Measurements from ENCODE around the gene ELOVL6.
A peak's percentile ranks its signal among the peaks of the same experiment; 100 is the strongest.

The ELOVL6 gene

DNA sequence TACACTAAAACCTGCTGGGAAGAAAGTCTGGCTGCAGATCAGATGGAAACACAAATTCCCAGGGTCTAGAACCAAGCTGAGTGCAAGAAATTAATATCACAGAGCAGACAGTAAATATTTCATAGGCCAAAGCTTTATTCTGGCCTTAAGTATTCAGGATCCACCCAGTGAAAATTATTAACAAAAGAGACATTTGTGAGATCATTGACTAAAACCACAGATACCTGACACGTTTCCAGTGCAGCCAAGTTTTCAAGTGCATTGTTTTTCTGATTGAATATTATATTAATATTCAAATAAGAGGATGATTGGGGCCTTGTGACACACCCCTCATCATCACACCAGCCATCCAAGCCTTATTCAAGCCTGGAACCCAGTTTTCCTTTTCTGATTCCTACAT lies 10.3 kb downstream of the ELOVL6 start:
- TF ChIP-seq, protein P1, sequence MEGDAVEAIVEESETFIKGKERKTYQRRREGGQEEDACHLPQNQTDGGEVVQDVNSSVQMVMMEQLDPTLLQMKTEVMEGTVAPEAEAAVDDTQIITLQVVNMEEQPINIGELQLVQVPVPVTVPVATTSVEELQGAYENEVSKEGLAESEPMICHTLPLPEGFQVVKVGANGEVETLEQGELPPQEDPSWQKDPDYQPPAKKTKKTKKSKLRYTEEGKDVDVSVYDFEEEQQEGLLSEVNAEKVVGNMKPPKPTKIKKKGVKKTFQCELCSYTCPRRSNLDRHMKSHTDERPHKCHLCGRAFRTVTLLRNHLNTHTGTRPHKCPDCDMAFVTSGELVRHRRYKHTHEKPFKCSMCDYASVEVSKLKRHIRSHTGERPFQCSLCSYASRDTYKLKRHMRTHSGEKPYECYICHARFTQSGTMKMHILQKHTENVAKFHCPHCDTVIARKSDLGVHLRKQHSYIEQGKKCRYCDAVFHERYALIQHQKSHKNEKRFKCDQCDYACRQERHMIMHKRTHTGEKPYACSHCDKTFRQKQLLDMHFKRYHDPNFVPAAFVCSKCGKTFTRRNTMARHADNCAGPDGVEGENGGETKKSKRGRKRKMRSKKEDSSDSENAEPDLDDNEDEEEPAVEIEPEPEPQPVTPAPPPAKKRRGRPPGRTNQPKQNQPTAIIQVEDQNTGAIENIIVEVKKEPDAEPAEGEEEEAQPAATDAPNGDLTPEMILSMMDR (IDR thresholded peaks at IDR 0.05; ENCODE audit: low read depth, low read length): no peak
- in situ Hi-C loops (cut with HindIII; ENCODE audit: low sequenced_read_pairs): no loop called here
- no peak overlapping the region for H3K4me3 ChIP-seq (ENCODE audit: low read depth, low read length)
- no peak for DNase-seq (ENCODE audit: low read depth, low spot score)

DNA sequence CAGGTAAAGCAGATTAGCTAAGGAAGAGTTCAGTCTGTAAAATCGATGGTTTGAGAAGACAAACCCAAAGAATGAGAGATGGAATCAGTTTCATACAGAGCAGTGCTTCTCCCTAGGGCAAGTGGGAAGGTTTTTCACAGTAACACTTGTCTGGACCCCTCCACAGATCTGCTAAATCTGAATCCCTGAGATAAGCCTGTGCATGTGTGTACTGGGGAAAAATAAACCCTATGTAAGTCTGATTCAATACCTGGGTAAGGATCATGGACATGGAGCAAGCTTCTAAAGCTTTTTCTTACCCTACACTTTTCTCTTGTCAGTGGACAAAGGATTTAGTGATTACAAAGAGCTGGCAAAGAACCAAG lies 13.6 kb downstream of the ELOVL6 start:
- in situ Hi-C loops (cut with HindIII; ENCODE audit: low sequenced_read_pairs): no loop called here
- DNase-seq (ENCODE audit: low read depth, low spot score): no peak
- TF ChIP-seq, protein P1 (IDR thresholded peaks at IDR 0.05; ENCODE audit: low read depth, low read length): no peak
- H3K4me3 ChIP-seq (ENCODE audit: low read depth, low read length): no peak overlapping the region

GRCh38 chr4:110184140-110184790 lies 14.2 kb downstream of the ELOVL6 start:
- peak; percentile 67 for DNase-seq (ENCODE audit: low read depth, low spot score)
- TF ChIP-seq, protein P1 (IDR thresholded peaks at IDR 0.05; ENCODE audit: low read depth, low read length): no peak
- in situ Hi-C loops (cut with HindIII; ENCODE audit: low sequenced_read_pairs): no loop called here
- no peak overlapping the region for H3K4me3 ChIP-seq (ENCODE audit: low read depth, low read length)

DNA sequence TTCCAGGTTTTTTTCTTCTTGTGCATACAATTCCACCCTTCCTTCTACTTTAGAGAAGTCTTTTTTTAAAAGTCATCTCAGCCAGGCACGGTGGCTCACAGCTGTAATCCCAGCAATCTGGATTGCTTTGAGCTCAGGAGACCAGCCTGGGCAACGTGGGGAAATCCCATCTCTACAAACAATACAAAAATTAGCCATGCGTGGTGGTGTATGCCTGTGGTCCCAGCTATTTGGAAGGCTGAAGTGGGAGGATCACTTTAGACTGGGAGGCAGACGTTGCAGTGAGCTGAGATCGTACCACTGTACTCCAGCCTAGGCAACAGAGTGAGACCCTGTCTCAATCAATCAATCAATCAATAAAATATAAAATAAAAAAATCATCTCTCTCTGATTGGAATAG lies 14.8 kb downstream of the ELOVL6 start:
- no peak for DNase-seq (ENCODE audit: low read depth, low spot score)
- H3K4me3 ChIP-seq (ENCODE audit: low read depth, low read length): no peak overlapping the region
- TF ChIP-seq, protein P1 (IDR thresholded peaks at IDR 0.05; ENCODE audit: low read depth, low read length): no peak
- in situ Hi-C loops (cut with HindIII; ENCODE audit: low sequenced_read_pairs): no loop called here

GRCh38 chr4:110183058-110183457 lies 15.4 kb downstream of the ELOVL6 start:
- in situ Hi-C loops (cut with HindIII; ENCODE audit: low sequenced_read_pairs): no loop called here
- TF ChIP-seq, protein P1 (IDR thresholded peaks at IDR 0.05; ENCODE audit: low read depth, low read length): no peak
- no peak for DNase-seq (ENCODE audit: low read depth, low spot score)
- no peak overlapping the region for H3K4me3 ChIP-seq (ENCODE audit: low read depth, low read length)

DNA sequence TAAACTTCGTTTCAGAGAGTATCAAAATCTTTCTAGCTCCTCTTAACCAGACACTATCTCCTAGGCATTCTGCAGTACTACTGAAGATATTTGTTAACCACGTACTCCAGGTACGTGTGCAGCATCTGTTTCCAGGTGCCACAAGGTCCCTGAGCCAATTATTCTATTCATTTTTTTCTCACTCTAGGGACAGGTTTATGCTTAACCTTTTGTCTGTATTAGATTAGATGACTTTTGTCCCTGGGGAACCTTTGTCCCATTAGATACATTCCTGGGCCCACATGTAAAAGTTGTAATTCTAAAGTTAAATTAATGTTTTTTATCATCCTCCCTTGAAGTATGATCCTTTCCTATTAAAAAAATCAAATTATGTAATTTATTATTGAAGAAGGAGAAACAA lies 16.5 kb downstream of the ELOVL6 start:
- TF ChIP-seq, protein P1 (IDR thresholded peaks at IDR 0.05; ENCODE audit: low read depth, low read length): no peak
- in situ Hi-C loops (cut with HindIII; ENCODE audit: low sequenced_read_pairs): no loop called here
- no peak for DNase-seq (ENCODE audit: low read depth, low spot score)
- H3K4me3 ChIP-seq (ENCODE audit: low read depth, low read length): no peak overlapping the region
